ENCODE measurements around the gene ADK.

DNA sequence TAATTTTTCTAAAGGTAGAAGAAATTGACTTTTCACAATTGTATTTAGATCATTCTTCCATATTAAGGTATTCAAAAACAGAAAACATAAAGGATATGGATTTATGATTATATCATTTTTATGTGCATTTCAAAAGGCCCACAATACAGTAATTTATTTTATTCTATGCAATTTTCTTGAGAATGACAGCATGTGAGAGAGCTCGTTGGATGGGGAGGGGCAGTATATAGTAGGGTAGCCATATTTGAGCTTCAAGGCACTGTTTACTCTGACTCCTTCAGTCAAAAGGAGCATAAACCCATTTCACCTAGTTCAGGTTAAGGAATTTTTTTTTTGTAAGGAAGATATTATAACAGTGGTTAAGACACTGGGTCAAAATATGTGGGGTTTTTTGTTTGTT is 534.5 kb downstream of the ADK start:
- no peak for TF ChIP-seq EZH2 (IDR thresholded peaks at IDR 0.05; ENCODE audit: low read depth, unreplicated experiment)
- TF ChIP-seq, protein P1, sequence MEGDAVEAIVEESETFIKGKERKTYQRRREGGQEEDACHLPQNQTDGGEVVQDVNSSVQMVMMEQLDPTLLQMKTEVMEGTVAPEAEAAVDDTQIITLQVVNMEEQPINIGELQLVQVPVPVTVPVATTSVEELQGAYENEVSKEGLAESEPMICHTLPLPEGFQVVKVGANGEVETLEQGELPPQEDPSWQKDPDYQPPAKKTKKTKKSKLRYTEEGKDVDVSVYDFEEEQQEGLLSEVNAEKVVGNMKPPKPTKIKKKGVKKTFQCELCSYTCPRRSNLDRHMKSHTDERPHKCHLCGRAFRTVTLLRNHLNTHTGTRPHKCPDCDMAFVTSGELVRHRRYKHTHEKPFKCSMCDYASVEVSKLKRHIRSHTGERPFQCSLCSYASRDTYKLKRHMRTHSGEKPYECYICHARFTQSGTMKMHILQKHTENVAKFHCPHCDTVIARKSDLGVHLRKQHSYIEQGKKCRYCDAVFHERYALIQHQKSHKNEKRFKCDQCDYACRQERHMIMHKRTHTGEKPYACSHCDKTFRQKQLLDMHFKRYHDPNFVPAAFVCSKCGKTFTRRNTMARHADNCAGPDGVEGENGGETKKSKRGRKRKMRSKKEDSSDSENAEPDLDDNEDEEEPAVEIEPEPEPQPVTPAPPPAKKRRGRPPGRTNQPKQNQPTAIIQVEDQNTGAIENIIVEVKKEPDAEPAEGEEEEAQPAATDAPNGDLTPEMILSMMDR (conservative IDR thresholded peaks at IDR 0.05; ENCODE audit: low read depth in 2 of 2) = no peak
- no peak for TF ChIP-seq ZNF114 (CRISPR knock-in tag; IDR thresholded peaks at IDR 0.05)
- TF ChIP-seq, protein P2, sequence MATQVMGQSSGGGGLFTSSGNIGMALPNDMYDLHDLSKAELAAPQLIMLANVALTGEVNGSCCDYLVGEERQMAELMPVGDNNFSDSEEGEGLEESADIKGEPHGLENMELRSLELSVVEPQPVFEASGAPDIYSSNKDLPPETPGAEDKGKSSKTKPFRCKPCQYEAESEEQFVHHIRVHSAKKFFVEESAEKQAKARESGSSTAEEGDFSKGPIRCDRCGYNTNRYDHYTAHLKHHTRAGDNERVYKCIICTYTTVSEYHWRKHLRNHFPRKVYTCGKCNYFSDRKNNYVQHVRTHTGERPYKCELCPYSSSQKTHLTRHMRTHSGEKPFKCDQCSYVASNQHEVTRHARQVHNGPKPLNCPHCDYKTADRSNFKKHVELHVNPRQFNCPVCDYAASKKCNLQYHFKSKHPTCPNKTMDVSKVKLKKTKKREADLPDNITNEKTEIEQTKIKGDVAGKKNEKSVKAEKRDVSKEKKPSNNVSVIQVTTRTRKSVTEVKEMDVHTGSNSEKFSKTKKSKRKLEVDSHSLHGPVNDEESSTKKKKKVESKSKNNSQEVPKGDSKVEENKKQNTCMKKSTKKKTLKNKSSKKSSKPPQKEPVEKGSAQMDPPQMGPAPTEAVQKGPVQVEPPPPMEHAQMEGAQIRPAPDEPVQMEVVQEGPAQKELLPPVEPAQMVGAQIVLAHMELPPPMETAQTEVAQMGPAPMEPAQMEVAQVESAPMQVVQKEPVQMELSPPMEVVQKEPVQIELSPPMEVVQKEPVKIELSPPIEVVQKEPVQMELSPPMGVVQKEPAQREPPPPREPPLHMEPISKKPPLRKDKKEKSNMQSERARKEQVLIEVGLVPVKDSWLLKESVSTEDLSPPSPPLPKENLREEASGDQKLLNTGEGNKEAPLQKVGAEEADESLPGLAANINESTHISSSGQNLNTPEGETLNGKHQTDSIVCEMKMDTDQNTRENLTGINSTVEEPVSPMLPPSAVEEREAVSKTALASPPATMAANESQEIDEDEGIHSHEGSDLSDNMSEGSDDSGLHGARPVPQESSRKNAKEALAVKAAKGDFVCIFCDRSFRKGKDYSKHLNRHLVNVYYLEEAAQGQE (IDR thresholded peaks at IDR 0.05; ENCODE audit: unreplicated experiment) = no peak
- no peak for TF ChIP-seq POLR2AphosphoS5 (IDR thresholded peaks at IDR 0.05; ENCODE audit: low read depth)
- no peak for TF ChIP-seq NANOG (IDR thresholded peaks at IDR 0.05; ENCODE audit: borderline replicate concordance)
- no peak for TF ChIP-seq ZNF331 (CRISPR knock-in tag; IDR thresholded peaks at IDR 0.05; ENCODE audit: low read depth)
